Activated CD4-positive, alpha-beta T cell treated with anti-CD3 and anti-CD28 coated beads, Interleukin-2, amount 10 ng/mL, durations not matched to agents 7 days and 5 days (primary cell): ENCODE data around the gene PNLIP. TPM values are rescaled to one million over a fixed set of nuclear protein-coding genes. Genes with fewer than 3 reads are reported as not detected.

Experiments used
- CTCF ChIA-PET: fragments of 350-600 bp; sonication (Branson Sonifier 250); formaldehyde crosslinking; loops from one replicate; lab custom pipeline; 2021; ENCODE audit warnings: antibody characterized with exemption; lab: Charles Lee
- POLR2A ChIA-PET: fragments of 350-600 bp; sonication (Branson Sonifier 250); formaldehyde crosslinking; loops from one replicate; lab custom pipeline; 2021; ENCODE audit warnings: antibody characterized with exemption; lab: Charles Lee
- DNase-seq: peaks from one replicate; pipeline ENCODE4 v3.0.0-alpha.2; 2020
- H3K27ac Mint-ChIP-seq: one replicate; pipeline ENCODE4 v1.8.0; 2021; ENCODE audit warnings: mild to moderate bottlenecking, moderate library complexity, mixed read lengths
- H3K27me3 Mint-ChIP-seq: one replicate; pipeline ENCODE4 v1.8.0; 2021; ENCODE audit warnings: mixed read lengths
- H3K36me3 Mint-ChIP-seq: one replicate; pipeline ENCODE4 v1.8.0; 2021; ENCODE audit warnings: low read depth, mixed read lengths
- H3K4me1 Mint-ChIP-seq: one replicate; pipeline ENCODE4 v1.8.0; 2021; ENCODE audit warnings: mixed read lengths
- H3K4me3 Mint-ChIP-seq: one replicate; pipeline ENCODE4 v1.8.0; 2021; ENCODE audit warnings: mild to moderate bottlenecking, moderate library complexity, mixed read lengths
- H3K9me3 Mint-ChIP-seq: one replicate; pipeline ENCODE4 v1.8.0; 2021; ENCODE audit warnings: mixed read lengths
- total RNA-seq, 2 experiments: library from RNA; stranded (reverse); gene quantifications; one replicate each; pipeline ENCODE4 v1.2.3, GENCODE V29; 2021

The PNLIP gene
- total RNA-seq, 2 experiments from 2014 or later: not detected

- no peaks in the 10 kb centered on the region for H3K36me3 Mint-ChIP-seq
Observed at GRCh38 chr10:116590590-116591444, 45.1 kb downstream of the PNLIP start, which contains the start of gene PNLIPRP1. PNLIPRP1 (plus strand) TSS chr10:116590959; CDS start chr10:116591130, 171 bp downstream.

GRCh38 chr10:116593139-116593740 lies 47.5 kb downstream of the PNLIP start:
- Mint-ChIP-seq H3K4me3 (no peak overlapping the region), H3K9me3 (no peaks in the 10 kb centered on the region), H3K27ac (no peak overlapping the region), H3K4me1 (no peaks in the 10 kb centered on the region), H3K36me3 (no peaks in the 10 kb centered on the region), H3K27me3 (no peaks in the 10 kb centered on the region)
- ChIA-PET POLR2A (no interaction called here), CTCF (no interaction called here)
- DNase-seq: no peak

More at GRCh38 chr10:116590590-116591444, 45.1 kb downstream of the PNLIP start, which contains the start of gene PNLIPRP1:
- POLR2A ChIA-PET: no interaction called here
- CTCF ChIA-PET: no interaction called here
- Mint-ChIP-seq H3K9me3 (no peaks in the 10 kb centered on the region), H3K27me3 (no peaks in the 10 kb centered on the region), H3K4me1 (no peaks in the 10 kb centered on the region), H3K4me3 (no peak within 1 kb of the TSS), H3K27ac (no peak within 1 kb of the TSS)
- no peak for DNase-seq

- DNase-seq: no peak
- no peaks in the 10 kb centered on the region for H3K27me3 Mint-ChIP-seq
- ChIA-PET CTCF (no interaction called here), POLR2A (no interaction called here)
- no peaks in the 10 kb centered on the region for H3K4me1 Mint-ChIP-seq
- no peak overlapping the region for H3K4me3 Mint-ChIP-seq
- no peaks in the 10 kb centered on the region for H3K9me3 Mint-ChIP-seq
- H3K36me3 Mint-ChIP-seq: no peaks in the 10 kb centered on the region
- H3K27ac Mint-ChIP-seq: no peak overlapping the region
Observed at GRCh38 chr10:116594525-116595035, 48.8 kb downstream of the PNLIP start.

- H3K4me3 Mint-ChIP-seq: no peak overlapping the region
- no peak overlapping the region for H3K27ac Mint-ChIP-seq
- DNase-seq: no peak
- no peaks in the 10 kb centered on the region for H3K36me3 Mint-ChIP-seq
- H3K9me3 Mint-ChIP-seq: no peaks in the 10 kb centered on the region
- no peaks in the 10 kb centered on the region for H3K27me3 Mint-ChIP-seq
- POLR2A ChIA-PET: no interaction called here
- H3K4me1 Mint-ChIP-seq: no peaks in the 10 kb centered on the region
- CTCF ChIA-PET: no interaction called here
Observed at GRCh38 chr10:116596062-116596461, 50.3 kb downstream of the PNLIP start.

GRCh38 chr10:116597543-116597942 lies 51.8 kb downstream of the PNLIP start:
- DNase-seq: no peak
- no peaks in the 10 kb centered on the region for H3K36me3 Mint-ChIP-seq
- H3K27ac Mint-ChIP-seq: no peak overlapping the region
- H3K27me3 Mint-ChIP-seq: no peaks in the 10 kb centered on the region
- ChIA-PET POLR2A (no interaction called here), CTCF (interaction anchor here (1.2 kb wide), 1 partner anchor 9 kb away, joined by 4 read pairs; no protein-coding TSS in a partner anchor)
- H3K9me3 Mint-ChIP-seq: no peaks in the 10 kb centered on the region
- no peaks in the 10 kb centered on the region for H3K4me1 Mint-ChIP-seq
- H3K4me3 Mint-ChIP-seq: no peak overlapping the region

GRCh38 chr10:116598329-116598728 lies 52.6 kb downstream of the PNLIP start:
- Mint-ChIP-seq H3K4me1 (no peaks in the 10 kb centered on the region), H3K27ac (no peak overlapping the region), H3K9me3 (no peaks in the 10 kb centered on the region), H3K4me3 (no peak overlapping the region), H3K36me3 (no peaks in the 10 kb centered on the region), H3K27me3 (no peaks in the 10 kb centered on the region)
- no peak for DNase-seq
- ChIA-PET CTCF (interaction anchor here (1.2 kb wide), 1 partner anchor 8 kb away, joined by 4 read pairs; no protein-coding TSS in a partner anchor), POLR2A (no interaction called here)

- POLR2A ChIA-PET: no interaction called here
- H3K27ac Mint-ChIP-seq: no peak overlapping the region
- no peaks in the 10 kb centered on the region for H3K27me3 Mint-ChIP-seq
- no peak overlapping the region for H3K4me3 Mint-ChIP-seq
- H3K4me1 Mint-ChIP-seq: no peaks in the 10 kb centered on the region
- CTCF ChIA-PET: no interaction called here
- no peaks in the 10 kb centered on the region for H3K36me3 Mint-ChIP-seq
- DNase-seq: no peak
- no peaks in the 10 kb centered on the region for H3K9me3 Mint-ChIP-seq
Observed at GRCh38 chr10:116599991-116600390, 54.3 kb downstream of the PNLIP start.

- POLR2A ChIA-PET: no interaction called here
- no peaks in the 10 kb centered on the region for H3K36me3 Mint-ChIP-seq
- no peak for DNase-seq
- CTCF ChIA-PET: no interaction called here
- H3K4me1 Mint-ChIP-seq: no peaks in the 10 kb centered on the region
- H3K27me3 Mint-ChIP-seq: no peaks in the 10 kb centered on the region
- H3K4me3 Mint-ChIP-seq: no peak overlapping the region
- H3K27ac Mint-ChIP-seq: no peak overlapping the region
- no peaks in the 10 kb centered on the region for H3K9me3 Mint-ChIP-seq
Observed at GRCh38 chr10:116602648-116603400, 57.1 kb downstream of the PNLIP start.

- Mint-ChIP-seq H3K9me3 (no peaks in the 10 kb centered on the region), H3K27me3 (peaks cover 6% of the 10 kb centered on the region)
- POLR2A ChIA-PET: no interaction called here
Observed at GRCh38 chr10:116606061-116606483, 60.3 kb downstream of the PNLIP start.

GRCh38 chr10:116607336-116607735 lies 61.6 kb downstream of the PNLIP start:
- Mint-ChIP-seq H3K4me1 (no peaks in the 10 kb centered on the region), H3K27me3 (peaks cover 6% of the 10 kb centered on the region), H3K9me3 (no peaks in the 10 kb centered on the region), H3K27ac (no peak overlapping the region), H3K36me3 (no peaks in the 10 kb centered on the region), H3K4me3 (no peak overlapping the region)
- ChIA-PET POLR2A (no interaction called here), CTCF (interaction anchor here (1.1 kb wide), 1 partner anchor 9 kb away, joined by 4 read pairs; no protein-coding TSS in a partner anchor)
- DNase-seq: no peak

More at GRCh38 chr10:116606061-116606483, 60.3 kb downstream of the PNLIP start:
- H3K27ac Mint-ChIP-seq: no peak overlapping the region
- H3K4me3 Mint-ChIP-seq: no peak overlapping the region
- no peaks in the 10 kb centered on the region for H3K4me1 Mint-ChIP-seq
- CTCF ChIA-PET: interaction anchor here (1.1 kb wide), 1 partner anchor 8 kb away, joined by 4 read pairs; no protein-coding TSS in a partner anchor
- H3K36me3 Mint-ChIP-seq: no peaks in the 10 kb centered on the region
- no peak for DNase-seq

GRCh38 chr10:116608686-116609594 lies 63.2 kb downstream of the PNLIP start:
- Mint-ChIP-seq H3K4me3 (no peak overlapping the region), H3K27me3 (peaks cover 6% of the 10 kb centered on the region), H3K36me3 (no peaks in the 10 kb centered on the region), H3K9me3 (no peaks in the 10 kb centered on the region), H3K4me1 (no peaks in the 10 kb centered on the region), H3K27ac (no peak overlapping the region)
- ChIA-PET POLR2A (no interaction called here), CTCF (no interaction called here)
- no peak for DNase-seq
